CD14-positive monocyte (primary cell): Measurements from ENCODE around the gene CCDC7. TPM values are rescaled to one million over a fixed set of nuclear protein-coding genes. Genes with fewer than 3 reads are reported as not detected.

ENCODE experiments used
- DNase-seq, 3 donors: peaks; one replicate each; pipeline ENCODE4 v3.0.0-alpha.2; 2011 to 2022
- H2AFZ ChIP-seq: 2 replicates; pipeline ENCODE4 v1.6.0; 2012; ENCODE audit warnings: mild to moderate bottlenecking, low read depth, low read length, inconsistent platforms; ENCODE audit not compliant: insufficient read depth, poor library complexity, severe bottlenecking
- H3K27ac ChIP-seq, 2 donors: 1 replicate in 1 of 2; 2 replicates in 1 of 2; pipeline ENCODE4 v1.5.1; 2012 to 2013; ENCODE audit warnings: low read length in 2 of 2, control low read depth in 1 of 2, inconsistent platforms in 1 of 2, low read depth in 1 of 2, mild to moderate bottlenecking in 1 of 2
- H3K27me3 ChIP-seq, 2 donors: one replicate each; pipeline versions ENCODE4 v1.6.0 to v1.6.1; 2011 to 2013; ENCODE audit warnings: low read length in 2 of 2; ENCODE audit not compliant: control insufficient read depth in 2 of 2, insufficient read depth in 2 of 2
- H3K36me3 ChIP-seq, 2 donors: replicated peaks in 1 of 2; 1 replicate in 1 of 2; 2 replicates in 1 of 2; pipeline versions ENCODE4 v1.5.1 to v1.6.1; 2012 to 2013; ENCODE audit warnings: low read length in 2 of 2, control low read depth in 1 of 2, inconsistent platforms in 1 of 2, mild to moderate bottlenecking in 1 of 2; ENCODE audit not compliant: insufficient read depth in 2 of 2, control insufficient read depth in 1 of 2
- H3K4me1 ChIP-seq, 2 donors: 1 replicate in 1 of 2; 2 replicates in 1 of 2; pipeline versions ENCODE4 v1.5.1 to v1.6.1; 2012 to 2013; ENCODE audit warnings: low read length in 2 of 2, control low read depth in 1 of 2, inconsistent platforms in 1 of 2, mild to moderate bottlenecking in 1 of 2, moderate library complexity in 1 of 2; ENCODE audit not compliant: insufficient read depth in 2 of 2, control insufficient read depth in 1 of 2
- H3K4me2 ChIP-seq: replicated peaks from 2 replicates; pipeline ENCODE3; 2012; ENCODE audit warnings: low read length, moderate library complexity, mild to moderate bottlenecking; ENCODE audit not compliant: poor library complexity, severe bottlenecking; ENCODE audit errors: extremely low read depth
- H3K4me3 ChIP-seq, 3 experiments: fragments of 200-600 bp in 1 of 3; sonication (generic) in 1 of 3; replicated peaks in 1 of 3; 1 replicate in 2 of 3; 2 replicates in 1 of 3; pipeline ENCODE4 v1.5.1; 2011 to 2013; ENCODE audit warnings: low read length in 3 of 3, mild to moderate bottlenecking in 3 of 3, control low read depth in 2 of 3, low read depth in 2 of 3, inconsistent platforms in 1 of 3, moderate library complexity in 1 of 3
- H3K79me2 ChIP-seq: 2 replicates; pipeline ENCODE4 v1.6.0; 2012; ENCODE audit warnings: mild to moderate bottlenecking, control low read depth, inconsistent platforms, low read length, moderate library complexity; ENCODE audit not compliant: insufficient read depth
- H3K9ac ChIP-seq: 2 replicates; pipeline ENCODE4 v1.6.0; 2017; ENCODE audit warnings: low read length, mild to moderate bottlenecking; ENCODE audit not compliant: insufficient read depth, poor library complexity, severe bottlenecking
- H3K9me3 ChIP-seq, 2 donors: replicated peaks in 1 of 2; 1 replicate in 1 of 2; 2 replicates in 1 of 2; pipeline versions ENCODE4 v1.5.1 to v1.6.1; 2012 to 2013; ENCODE audit warnings: low read length in 2 of 2, control low read depth in 1 of 2; ENCODE audit not compliant: control insufficient read depth in 1 of 2, insufficient read depth in 1 of 2
- H4K20me1 ChIP-seq: 2 replicates; pipeline ENCODE4 v1.6.0; 2012; ENCODE audit warnings: mild to moderate bottlenecking, low read length, control low read depth, moderate library complexity; ENCODE audit not compliant: insufficient read depth
- H3K27ac Mint-ChIP-seq, 7 donors: one replicate each; pipeline ENCODE4 v1.8.0; 2020; ENCODE audit warnings: mild to moderate bottlenecking in 7 of 7, mixed read lengths in 7 of 7, moderate library complexity in 6 of 7, inconsistent platforms in 2 of 7
- H3K27me3 Mint-ChIP-seq, 3 donors: one replicate each; pipeline ENCODE4 v1.8.0; 2021 to 2022; ENCODE audit warnings: low read depth in 3 of 3, mild to moderate bottlenecking in 3 of 3, mixed read lengths in 3 of 3, moderate library complexity in 3 of 3, inconsistent platforms in 1 of 3
- H3K36me3 Mint-ChIP-seq, 2 donors: one replicate each; pipeline ENCODE4 v1.8.0; 2020; ENCODE audit warnings: mixed read lengths in 2 of 2, inconsistent platforms in 1 of 2, mild to moderate bottlenecking in 1 of 2
- H3K4me1 Mint-ChIP-seq: one replicate; pipeline ENCODE4 v1.8.0; 2020; ENCODE audit warnings: mild to moderate bottlenecking, mixed read lengths
- H3K4me3 Mint-ChIP-seq, 2 donors: one replicate each; pipeline ENCODE4 v1.8.0; 2020; ENCODE audit warnings: mild to moderate bottlenecking in 2 of 2, mixed read lengths in 2 of 2, moderate library complexity in 1 of 2
- H3K9me3 Mint-ChIP-seq, 7 donors: one replicate each; pipeline ENCODE4 v1.8.0; 2020 to 2022; ENCODE audit warnings: mixed read lengths in 7 of 7, mild to moderate bottlenecking in 6 of 7, moderate library complexity in 6 of 7, inconsistent platforms in 2 of 7
- WGBS: methylation state at CpG from one replicate; pipeline ENCODE4 v1.1.5; 2013; ENCODE audit warnings: missing lambda C conversion rate; ENCODE audit not compliant: insufficient coverage; 5-methylcytosine and 5-hydroxymethylcytosine counted together
- intact Hi-C, 2 donors: fragments of 100-400 bp; cut with micrococcal nuclease; formaldehyde crosslinking; loops; one replicate each; pipeline versions ENCODE4 v1.15.0 to v1.15.1; 2023
- polyA plus RNA-seq, 3 donors: library from polyadenylated mRNA; depleted of rRNA in 1 of 3; unstranded in 2 of 3; stranded (reverse) in 1 of 3; fragments of 300-500 nt in 2 of 3; fragments of >200 nt in 1 of 3; fragmentation: Illumina TruSeq in 2 of 3; gene quantifications; 1 replicate in 2 of 3; 2 replicates in 1 of 3; pipeline ENCODE4 v1.2.3, GENCODE V29; 2012 to 2021
- TF ChIP-seq, protein P1 (sequence below): fragments of 200-600 bp; IDR thresholded peaks from one replicate; pipeline ENCODE4 v1.8.0; 2022; ENCODE audit warnings: antibody characterized with exemption, mild to moderate bottlenecking

Gene CCDC7
- polyA plus RNA-seq, 3 donors: 1.3 to 2.3 (median 2.0) TPM

DNA sequence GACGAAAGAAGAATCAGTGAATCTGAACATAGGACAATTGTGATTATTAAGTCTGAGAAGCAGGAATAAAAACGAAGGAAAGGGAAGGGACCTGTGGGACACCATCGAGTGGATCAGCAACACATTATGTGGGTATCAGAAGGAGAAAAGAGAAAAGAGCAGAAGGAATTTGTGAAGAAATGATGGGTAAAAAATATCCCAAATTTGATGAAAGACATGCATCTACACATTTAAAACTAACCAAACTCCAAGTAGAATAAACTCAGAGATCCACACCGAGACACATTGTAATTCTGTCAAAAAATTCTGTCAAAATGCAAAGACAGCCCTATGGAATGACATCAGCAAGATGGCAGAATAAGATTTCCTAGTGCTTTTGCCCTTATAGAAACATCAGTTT lies 341.0 kb downstream of the CCDC7 start:
- Histone ChIP-seq H3K27me3 (no peaks in the 10 kb centered on the region), H3K9me3 (no peaks in the 10 kb centered on the region), H3K4me1 (no peaks in the 10 kb centered on the region), H3K79me2 (no peaks in the 10 kb centered on the region), H3K4me2 (no peak overlapping the region), H3K27ac (no peak overlapping the region), H4K20me1 (no peaks in the 10 kb centered on the region), H3K4me3 (no peak overlapping the region), H3K36me3 (no peaks in the 10 kb centered on the region), H2AFZ (no peak overlapping the region), H3K9ac (no peak overlapping the region)
- Mint-ChIP-seq H3K27ac (no peak overlapping the region), H3K27me3 (no peaks in the 10 kb centered on the region), H3K36me3 (no peaks in the 10 kb centered on the region), H3K9me3 (peaks cover 2 to 11% (median 5%) of the 10 kb centered on the region in 7 donors), H3K4me1 (no peaks in the 10 kb centered on the region), H3K4me3 (no peak overlapping the region)
- DNase-seq: no peak
- intact Hi-C loops: no loop called here
- TF ChIP-seq, protein P1, sequence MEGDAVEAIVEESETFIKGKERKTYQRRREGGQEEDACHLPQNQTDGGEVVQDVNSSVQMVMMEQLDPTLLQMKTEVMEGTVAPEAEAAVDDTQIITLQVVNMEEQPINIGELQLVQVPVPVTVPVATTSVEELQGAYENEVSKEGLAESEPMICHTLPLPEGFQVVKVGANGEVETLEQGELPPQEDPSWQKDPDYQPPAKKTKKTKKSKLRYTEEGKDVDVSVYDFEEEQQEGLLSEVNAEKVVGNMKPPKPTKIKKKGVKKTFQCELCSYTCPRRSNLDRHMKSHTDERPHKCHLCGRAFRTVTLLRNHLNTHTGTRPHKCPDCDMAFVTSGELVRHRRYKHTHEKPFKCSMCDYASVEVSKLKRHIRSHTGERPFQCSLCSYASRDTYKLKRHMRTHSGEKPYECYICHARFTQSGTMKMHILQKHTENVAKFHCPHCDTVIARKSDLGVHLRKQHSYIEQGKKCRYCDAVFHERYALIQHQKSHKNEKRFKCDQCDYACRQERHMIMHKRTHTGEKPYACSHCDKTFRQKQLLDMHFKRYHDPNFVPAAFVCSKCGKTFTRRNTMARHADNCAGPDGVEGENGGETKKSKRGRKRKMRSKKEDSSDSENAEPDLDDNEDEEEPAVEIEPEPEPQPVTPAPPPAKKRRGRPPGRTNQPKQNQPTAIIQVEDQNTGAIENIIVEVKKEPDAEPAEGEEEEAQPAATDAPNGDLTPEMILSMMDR: no peak
- 100% methylated on average over 3 of the region's 4 CpGs for WGBS

DNA sequence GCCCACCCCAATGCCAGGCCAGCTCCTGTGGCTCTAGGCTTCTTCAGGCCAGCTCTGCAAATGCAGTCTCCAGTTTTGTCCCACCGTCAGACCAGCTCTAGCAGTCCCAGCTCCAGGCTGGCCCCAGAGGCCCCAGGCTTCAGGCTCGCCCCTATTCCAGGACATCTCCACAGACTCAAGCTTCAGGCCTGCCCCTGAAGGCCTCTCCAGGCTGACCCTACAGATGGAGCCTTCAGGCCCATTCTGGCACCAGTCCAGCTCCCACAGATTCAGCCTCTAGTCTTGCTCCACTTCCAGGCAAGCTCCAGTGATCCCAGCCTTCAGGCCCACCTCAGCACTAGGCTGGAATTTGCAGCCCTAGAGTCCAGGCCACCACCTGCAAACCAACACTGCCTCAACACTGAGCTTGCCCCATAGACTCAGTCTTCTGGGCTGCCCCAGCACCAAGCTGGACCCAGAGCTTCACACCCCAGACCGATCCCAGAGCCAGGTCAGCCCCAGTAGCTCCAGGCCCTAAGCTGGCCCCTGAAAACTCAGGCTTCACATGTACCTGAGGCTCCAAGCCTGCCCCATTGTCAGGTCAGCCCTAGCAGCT lies 341.8 kb downstream of the CCDC7 start:
- Histone ChIP-seq H4K20me1 (no peaks in the 10 kb centered on the region), H3K4me2 (no peak overlapping the region), H3K27me3 (no peaks in the 10 kb centered on the region), H3K4me1 (no peaks in the 10 kb centered on the region), H2AFZ (no peak overlapping the region), H3K9ac (no peak overlapping the region), H3K79me2 (no peaks in the 10 kb centered on the region), H3K9me3 (no peaks in the 10 kb centered on the region), H3K27ac (no peak overlapping the region), H3K36me3 (no peaks in the 10 kb centered on the region), H3K4me3 (no peak overlapping the region)
- no peak for DNase-seq
- no peaks in the 10 kb centered on the region for H3K27me3 Mint-ChIP-seq
- H3K4me3 Mint-ChIP-seq: no peak overlapping the region
- H3K27ac Mint-ChIP-seq: no peak overlapping the region
- intact Hi-C loops: no loop called here
- H3K4me1 Mint-ChIP-seq: no peaks in the 10 kb centered on the region
- peaks cover 2 to 11% (median 5%) of the 10 kb centered on the region in 7 donors for H3K9me3 Mint-ChIP-seq
- TF ChIP-seq, protein P1: no peak
- H3K36me3 Mint-ChIP-seq: no peaks in the 10 kb centered on the region
- 97% methylated on average over 3 of the region's 3 CpGs for WGBS
